KBM-7 (cell line): ENCODE results near the gene SLC25A1.

Source experiments
- DNase-seq: peaks from one replicate; pipeline ENCODE4 v3.0.0-alpha.2; 2015
- in situ Hi-C: fragments of 300-500 bp; cut with MboI; formaldehyde crosslinking; loops from 2 replicates; pipeline ENCODE4 v1.14.3; 2020; ENCODE audit warnings: low sequenced_read_pairs, low pct_unique_long_range_greater_than_20kb, mixed read lengths

The SLC25A1 gene

DNA sequence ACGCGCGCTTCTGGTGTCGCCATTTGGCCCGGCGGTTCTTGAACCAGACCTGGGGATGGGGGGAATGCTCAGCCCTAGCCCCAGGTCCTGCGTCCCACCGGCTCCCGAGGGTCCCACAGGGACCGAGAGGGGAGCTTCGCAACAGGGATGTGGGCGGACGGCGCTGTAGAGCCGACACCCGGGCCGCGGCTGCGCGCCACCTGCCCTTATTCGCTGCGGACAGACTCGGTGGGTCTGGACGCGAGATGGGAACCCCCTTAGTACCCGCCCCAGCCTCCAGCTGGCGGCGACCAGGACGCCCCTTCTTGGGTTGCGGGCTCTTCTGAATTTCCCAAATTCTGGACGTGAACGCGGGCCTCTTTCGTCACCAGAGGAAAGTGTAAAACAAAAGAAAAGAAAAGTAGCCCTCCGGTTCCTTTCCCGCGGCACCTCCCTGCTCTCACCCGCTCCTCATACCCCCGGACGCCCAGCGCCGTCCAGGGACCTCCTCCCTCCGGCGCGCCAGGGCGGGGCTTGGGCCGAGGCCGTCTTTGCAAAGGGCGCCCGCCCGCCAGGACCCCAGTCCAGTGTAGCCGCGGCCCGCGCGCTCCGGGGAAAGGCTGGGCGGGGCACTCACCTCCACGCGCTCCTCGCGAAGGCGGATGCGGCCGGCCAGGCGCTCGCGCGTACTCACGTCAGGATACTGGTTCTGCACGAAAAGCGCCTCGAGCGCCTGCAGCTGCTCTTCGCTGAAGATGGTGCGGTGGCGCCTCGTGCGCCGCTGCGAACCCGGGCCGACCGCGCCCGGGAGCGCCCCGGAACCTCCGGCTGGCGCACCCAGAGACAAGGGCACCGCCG is 29.3 kb downstream of the SLC25A1 start:
- DNase-seq, result no peak
- in situ Hi-C loops, result no loop called here

DNA sequence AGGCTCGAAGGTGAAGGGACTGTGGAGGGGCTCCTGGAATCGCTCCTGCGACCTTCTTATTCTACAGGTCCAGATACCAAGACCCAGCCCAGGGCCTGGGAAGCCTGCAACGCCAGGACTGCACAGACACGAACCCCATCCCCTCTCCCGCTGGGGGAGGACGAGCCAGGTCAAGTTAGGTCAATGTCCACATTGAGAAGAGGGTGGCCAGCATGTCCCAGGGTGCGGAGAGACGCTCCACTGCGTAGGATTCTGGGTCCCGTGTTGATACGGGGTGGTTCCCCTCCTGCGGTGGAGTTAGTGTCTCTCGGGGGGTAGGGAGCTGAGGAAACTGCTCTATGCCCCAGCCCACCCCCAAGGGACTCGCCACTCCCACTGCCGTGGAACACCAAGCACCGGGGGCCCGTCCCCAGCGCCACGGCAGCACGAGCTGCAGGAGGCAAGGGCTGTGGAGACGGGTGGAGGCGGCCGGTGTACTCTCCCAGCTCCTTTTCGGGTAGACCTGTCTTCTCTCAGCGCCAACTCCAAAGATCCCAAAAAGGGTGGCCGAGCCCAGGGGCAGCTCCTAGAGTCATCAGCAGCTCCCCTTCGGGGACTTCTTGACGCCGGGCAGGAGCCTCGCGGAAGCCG is 30.0 kb downstream of the SLC25A1 start:
- no peak for DNase-seq
- in situ Hi-C loops, result no loop called here

DNA sequence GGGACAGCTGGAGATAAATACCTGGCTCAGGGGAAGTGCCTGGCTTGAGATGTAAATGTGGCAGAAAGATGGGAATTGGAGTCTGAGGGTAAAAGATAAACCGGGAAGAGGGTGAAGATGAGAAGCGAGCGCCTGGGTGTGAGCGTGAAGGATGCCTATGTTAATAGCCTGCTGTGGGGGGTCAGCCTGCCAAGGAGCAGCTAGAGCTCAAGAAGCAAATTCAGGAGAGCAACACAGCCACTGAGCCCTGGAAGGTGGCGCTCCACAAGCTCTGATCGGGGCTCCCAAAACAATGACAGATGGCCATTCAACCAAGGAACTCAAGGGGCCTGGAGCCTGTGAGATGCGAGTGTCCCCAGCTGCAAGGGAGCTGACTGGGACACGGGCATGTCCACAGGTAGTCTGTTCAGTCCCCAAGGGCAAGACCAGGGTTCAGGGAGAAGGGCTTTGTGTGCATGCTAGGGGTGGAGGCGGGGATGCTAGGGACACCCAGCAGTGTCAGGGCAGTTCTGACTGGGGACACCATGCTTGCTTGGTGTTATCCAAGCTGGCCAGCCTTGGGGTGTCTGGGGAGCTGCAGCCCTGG is 31.2 kb downstream of the SLC25A1 start:
- in situ Hi-C loops, result no loop called here
- no peak for DNase-seq

DNA sequence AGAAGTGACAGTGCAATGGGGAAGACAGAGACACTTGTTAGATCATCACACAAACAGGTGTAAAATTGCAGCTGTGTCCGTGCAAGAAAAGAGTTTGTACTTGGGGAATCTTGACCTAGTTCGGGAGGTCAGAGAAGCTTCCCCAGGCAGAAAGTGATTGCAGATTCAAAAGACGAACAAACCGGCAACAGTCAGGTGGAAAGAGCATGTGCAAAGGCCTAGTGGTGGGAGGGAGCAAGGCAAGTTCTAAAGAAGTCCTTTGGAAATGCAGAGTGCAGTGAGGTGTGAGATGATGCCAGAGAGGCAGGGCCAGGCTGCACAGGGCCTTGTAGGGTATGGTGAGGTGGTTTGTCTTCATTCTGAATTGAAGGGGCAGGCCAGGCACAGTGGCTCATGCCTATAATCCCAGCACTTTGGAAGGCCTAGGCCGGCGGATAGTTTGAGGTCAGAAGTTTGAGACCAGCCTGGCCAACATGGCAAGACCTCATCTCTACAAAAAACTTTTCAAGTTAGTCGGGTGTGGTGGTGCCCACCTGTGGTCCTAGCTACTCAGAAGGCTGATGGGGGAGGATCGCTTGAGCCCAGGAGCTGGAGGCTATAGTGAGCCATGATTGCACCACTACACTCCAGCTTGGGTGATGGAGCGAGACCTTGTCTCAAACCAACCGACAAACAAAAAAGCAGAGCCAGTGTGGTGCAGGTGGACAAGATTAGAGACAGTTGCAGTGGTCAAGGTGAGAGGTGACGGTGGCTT is 32.1 kb downstream of the SLC25A1 start:
- peak; percentile 13 for DNase-seq
- in situ Hi-C loops, result no loop called here

DNA sequence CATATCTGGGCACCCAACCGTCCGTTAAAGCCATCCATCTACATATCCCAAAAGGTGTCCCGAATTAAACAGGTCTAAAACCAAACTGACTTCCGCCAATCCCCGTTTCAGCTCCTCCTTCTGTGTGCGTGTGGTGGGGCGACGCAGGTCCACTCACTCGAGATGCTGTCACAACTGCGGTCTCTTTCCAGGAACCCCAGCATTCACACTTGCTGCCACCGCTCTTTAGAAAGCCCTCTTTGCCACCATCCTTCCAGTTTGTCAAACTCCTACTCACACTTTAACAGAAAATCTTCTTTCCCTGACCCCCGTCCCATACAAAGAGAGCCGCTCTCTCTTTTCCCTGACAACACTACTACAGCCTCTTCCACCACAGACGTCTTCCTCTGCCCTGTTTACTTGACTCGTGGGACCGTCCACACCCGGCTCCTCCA is 34.6 kb downstream of the SLC25A1 start:
- DNase-seq, result peak; percentile 23
- in situ Hi-C loops, result no loop called here

DNA sequence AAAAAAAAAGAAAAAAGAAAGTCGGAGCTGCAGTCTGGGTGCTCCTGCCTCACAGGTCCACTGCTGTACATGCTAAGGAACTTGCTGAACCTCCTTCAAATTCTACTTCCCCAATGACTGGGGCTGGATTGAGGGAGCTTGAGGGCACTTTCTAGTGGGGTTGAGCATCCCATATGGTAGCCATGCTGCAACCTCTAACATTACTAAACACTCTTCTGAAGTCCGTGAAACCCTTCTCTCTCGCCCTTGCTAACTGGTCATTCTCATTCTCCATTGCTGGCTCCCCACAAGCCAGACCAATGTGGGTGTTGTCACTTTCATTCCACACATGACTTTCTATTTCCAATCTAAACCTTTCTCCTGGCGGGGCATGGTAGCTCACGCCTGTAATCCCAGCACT is 35.3 kb downstream of the SLC25A1 start:
- DNase-seq, result no peak
- in situ Hi-C loops, result no loop called here

DNA sequence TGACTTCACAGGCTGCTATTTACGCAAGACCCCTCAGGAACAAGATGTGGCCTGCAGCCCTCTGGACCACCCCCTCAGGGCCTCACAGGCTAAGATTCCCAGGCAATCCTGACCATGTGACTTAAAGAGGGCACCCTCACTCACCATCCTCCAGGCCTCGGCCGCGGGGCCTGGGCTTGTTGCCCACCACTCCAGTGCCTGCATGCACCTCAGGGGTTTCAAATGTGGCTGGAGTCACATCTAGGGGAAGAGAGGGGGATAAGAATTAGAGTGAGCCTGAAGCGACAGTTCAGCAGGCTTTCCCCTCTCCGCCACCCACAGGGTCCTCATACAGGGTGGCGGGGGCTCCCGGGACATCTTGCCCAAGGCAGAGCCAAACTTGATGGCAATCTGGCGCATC is 36.1 kb downstream of the SLC25A1 start:
- in situ Hi-C loops, result no loop called here

DNA sequence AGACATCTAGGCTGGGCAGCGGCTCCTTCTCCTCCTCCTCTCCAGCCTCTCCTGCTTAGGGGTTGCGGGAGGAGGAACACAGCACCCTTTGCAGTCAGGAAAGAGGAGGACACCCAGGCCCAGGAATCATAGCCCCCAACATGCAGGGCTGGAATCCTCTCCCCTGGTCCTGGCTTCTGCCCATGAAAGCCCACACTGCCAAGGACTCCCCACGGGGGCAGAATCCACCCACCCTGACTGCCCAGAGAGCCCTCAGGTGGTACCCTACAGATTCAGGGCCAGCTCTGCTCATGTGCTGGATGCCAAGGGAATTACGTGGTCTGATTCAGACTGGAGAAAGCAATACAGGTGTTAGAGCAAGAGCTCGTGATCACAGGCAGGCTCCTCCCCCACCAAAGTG is 38.6 kb downstream of the SLC25A1 start:
- no peak for DNase-seq
- in situ Hi-C loops, result no loop called here

More for the DNA sequence above, 36.1 kb downstream of the SLC25A1 start:
- no peak for DNase-seq

DNA sequence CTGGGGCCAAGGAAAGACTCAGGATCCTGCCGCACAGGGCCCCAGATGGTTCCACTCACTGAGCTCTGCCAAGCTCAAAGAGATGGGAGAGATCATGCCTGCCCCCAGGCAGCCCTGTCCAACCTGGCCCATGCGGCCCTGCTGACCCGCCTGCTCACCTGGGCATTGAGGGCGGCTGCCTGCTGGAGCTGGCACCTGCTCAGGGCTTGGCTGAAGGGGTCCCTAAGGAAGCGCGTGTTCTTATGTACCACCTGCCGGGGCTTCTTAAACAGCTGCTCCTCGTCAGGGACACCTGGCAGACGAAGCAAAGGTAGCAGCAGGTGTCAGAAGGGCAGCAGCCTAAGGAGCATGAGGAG is 39.6 kb downstream of the SLC25A1 start:
- in situ Hi-C loops, result no loop called here
- no peak for DNase-seq

DNA sequence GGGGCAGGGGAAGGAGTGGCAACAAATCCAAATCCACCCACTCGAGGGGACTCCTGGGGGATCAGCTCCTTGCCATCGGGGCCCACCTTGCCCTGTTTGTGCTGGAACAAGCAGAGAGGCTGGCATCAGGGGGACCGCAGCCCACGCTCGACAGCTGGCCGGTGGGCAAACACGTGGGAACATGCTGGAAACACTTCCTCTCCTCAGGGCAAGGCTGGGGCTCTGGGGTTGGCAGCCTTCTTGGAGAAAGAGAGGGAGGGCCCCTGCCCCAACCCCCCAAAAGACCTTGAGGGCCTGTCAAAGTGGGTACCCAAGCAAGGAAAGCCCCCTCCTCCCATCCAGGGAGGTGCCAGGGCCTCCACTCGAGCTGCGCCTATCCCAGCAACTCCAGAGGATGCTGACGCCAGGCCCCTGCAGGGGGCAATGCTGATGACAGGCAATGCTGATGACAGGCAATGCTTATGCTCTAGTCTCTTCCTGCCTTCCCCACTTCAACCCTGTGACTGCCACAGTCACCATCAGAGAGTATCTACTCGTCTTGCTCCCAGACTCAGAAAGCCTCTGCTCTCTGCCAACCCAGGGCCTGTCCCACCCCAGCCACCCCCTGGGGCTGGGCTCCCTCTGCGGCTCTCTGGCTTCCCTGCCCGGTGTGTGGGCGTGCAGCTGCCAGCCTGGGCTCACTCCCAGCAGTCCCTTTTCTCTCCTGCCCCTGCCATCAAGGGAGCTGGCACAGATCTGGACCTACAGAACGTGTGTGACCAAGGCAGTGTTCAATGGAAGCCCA is 40.1 kb downstream of the SLC25A1 start:
- in situ Hi-C loops, result no loop called here
- DNase-seq, result no peak

DNA sequence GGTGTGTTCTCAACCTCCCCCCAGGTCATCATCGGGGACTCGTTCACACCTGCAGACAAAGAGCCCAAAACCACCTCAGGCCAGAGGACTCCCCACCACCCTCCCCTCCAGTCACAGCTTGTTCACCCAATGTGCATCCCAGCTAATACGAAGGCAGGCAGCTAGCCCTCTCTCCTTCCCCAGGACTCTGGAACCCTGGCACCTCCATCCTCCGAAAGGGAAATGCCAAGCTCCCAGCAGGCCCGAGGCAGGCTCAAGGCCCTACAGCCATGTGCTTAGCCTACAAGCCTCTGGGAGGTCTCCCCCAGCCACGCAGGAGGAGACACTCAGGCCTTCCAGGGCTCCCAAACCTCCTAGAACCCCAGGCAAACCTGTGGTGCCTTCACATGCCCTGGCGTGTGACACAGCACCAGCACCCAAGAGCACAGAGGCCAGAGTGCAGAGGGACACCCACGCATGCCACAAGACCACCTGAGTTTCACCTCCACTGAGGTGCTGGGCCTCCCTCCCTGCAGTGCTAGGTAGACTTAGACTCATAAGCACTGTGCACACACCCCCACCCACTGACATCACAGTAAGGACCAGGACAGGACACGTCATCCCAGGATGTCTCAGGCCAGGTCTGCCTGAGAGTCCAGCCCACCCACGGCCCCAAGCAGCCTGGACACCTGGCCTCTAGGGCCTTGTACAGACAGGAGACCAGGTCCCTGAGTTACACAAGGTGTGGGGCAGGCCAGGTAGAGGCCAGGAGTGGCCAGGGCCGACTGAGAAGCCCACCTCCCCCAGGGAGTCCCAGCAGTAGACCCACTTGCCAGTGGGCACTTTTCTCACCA is 40.9 kb downstream of the SLC25A1 start:
- DNase-seq, result no peak
- in situ Hi-C loops, result no loop called here

DNA sequence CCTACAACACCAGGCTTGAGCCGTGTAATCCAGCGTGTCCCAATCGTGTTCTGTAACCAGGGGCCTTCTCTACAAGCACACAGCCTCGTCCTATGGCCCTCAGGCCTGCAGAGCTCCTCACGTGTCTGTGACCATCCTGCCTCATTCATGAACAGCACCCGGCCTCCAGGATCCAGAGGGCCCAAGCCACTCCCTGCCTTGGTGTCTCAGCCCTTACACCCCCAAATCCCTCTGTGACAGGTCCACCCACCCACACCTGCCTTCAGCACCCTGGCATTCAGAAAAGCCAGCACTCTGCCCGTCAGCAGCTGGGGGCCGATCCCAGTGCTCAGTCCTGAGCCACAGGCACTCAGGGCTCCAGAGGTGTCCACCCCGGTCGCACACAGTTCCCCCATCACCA is 41.6 kb downstream of the SLC25A1 start:
- in situ Hi-C loops, result no loop called here
- DNase-seq, result no peak

DNA sequence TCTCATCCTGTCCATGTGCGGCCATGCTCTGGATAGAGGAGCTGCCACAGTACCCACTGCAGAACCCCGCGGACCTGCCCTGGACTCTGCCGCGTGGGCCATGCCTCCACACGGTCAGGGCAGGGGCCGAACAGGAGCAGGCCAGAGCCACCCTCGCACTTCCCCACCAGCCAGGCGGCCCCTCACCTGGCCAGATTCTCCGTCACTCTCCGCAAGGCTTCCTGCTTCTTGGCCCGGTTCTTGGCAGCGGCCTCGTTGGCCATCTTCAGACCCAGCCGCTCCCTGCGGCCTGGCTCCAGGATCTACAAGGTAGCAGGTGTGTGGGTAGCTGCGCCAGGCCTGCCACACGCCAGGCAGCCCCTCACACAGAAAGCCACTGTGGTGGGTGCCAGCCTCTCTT is 43.7 kb downstream of the SLC25A1 start:
- in situ Hi-C loops, result no loop called here
- DNase-seq, result no peak

DNA sequence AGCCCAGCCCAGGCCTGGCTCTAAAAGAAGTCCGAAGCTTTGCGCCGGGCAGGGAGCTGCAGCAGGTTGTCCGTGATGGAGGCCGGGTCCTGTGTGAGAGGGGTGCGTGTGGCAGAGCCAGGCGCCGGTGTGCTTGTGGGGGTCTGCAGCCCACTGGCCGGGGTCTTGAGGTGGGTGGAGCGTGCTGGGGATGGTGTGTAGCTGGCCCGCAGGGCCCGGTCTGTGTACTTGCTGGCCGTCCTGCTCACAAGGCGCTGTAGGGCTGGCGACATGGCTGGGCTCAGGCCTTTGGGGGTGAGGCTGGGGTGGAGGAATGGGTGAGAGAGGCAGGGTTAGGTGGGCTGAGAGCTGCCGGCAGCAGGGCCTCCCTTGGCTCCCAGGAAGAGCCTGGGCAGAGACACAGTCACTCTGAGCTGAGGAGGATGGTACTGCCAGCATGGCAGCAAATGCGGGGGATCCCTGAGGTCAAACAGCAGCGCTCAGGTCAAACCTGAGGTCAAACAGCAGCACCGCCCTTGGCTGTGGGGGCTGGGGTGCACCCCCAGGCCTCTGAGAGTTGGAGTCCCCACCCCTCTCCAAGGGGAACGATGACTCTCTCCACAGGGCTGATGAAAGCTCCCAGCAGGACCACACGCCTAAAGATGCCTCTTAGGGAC is 44.2 kb downstream of the SLC25A1 start:
- no peak for DNase-seq
- in situ Hi-C loops, result no loop called here

DNA sequence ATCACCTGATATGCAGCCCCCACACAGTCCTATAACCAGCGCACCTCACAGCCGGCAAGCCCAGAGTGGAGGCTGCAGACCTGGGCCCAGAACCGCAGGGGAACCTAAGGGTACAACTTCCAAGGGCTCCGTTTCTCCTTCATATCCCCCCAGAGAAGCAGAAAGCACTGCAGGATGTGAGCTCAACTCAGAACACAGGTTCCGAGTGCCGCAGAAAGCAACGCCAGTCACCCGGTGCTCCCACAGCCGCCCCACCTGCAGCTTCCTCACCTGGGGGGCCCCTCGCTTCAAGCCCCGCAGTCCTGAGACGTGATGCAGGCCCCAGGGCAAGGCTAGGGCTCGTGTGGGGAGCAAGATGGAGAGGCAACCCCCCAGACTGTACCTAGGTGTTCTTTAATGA is 45.0 kb downstream of the SLC25A1 start:
- in situ Hi-C loops, result no loop called here
- no peak for DNase-seq

DNA sequence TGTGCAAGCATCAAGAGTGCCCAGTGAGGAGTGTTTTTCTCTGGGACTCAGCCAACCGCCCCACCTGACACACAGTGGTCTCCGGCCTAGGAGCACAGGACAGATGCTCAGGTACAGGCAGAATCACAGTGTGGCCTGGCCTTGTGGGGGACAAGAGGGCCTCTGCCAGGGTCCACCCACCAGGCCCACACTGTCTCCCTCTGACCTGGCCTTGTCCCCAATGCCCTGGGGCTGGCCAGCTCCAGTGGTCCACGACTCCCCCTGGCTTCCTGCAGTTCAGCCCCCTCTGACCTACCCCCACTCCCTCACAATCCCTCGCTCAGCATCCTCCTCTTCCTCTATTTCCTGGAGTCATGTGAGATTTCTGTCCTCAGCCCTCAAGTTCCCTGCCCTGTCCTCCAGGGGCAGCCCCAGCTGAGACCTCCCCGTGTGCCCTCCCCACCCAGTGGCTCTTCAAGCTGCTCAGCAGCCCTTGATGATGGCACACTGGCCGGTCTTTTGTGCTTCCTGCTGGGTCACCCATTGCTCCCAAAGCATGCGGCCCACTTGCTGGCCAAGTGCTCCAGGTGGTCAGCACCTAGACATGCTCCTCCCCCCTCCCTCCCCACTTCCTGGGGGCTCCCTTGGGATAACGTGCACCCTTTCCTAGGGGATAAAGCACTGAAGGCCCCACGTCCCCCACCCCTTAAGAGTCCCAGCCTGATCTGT is 45.7 kb downstream of the SLC25A1 start:
- in situ Hi-C loops, result no loop called here
- DNase-seq, result no peak

DNA sequence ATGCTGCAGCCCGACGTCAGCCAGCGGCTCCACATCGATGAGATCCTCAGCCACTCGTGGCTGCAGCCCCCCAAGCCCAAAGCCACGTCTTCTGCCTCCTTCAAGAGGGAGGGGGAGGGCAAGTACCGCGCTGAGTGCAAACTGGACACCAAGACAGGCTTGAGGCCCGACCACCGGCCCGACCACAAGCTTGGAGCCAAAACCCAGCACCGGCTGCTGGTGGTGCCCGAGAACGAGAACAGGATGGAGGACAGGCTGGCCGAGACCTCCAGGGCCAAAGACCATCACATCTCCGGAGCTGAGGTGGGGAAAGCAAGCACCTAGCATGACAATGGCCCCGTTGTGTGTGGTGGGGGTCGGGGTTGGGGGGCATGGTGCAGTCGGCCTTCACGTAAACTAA is 46.4 kb downstream of the SLC25A1 start:
- no peak for DNase-seq
- in situ Hi-C loops, result no loop called here
